GM18519 (cell line): ENCODE data around the gene GET3.
"Not testable (repeated sequence)": the region's sequence is repeated elsewhere in the genome, so short reads cannot be mapped to it uniquely, and the experiment has no call there.

Experiments used
- ATAC-seq: cut with Tn5 transposase; IDR thresholded peaks from one replicate; pipeline ENCODE4 v1.9.1; 2021; ENCODE audit warnings: mild to moderate bottlenecking, moderate library complexity; ENCODE audit not compliant: unreplicated experiment, low FRiP score

GET3 gene

DNA sequence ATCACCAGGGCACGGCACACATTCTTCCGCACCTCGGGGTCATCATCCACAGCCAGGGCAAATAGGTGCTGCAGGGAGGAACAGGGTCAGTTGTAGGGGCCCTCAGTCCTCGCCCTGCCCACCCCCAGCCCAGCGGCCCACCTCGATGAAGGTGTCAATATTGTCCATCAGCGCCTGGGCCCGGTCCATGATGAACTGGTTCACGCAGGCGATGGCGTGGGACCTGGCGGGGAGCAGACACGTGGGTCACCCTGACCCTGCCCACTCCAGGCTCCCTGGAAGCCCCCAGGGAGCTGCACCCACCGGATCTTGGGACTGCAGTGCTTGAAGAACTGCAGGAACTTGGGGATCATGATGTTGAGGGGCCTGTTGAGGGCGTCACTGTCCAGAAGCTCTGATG lies 22.2 kb upstream of the GET3 start:
- no peak for ATAC-seq

DNA sequence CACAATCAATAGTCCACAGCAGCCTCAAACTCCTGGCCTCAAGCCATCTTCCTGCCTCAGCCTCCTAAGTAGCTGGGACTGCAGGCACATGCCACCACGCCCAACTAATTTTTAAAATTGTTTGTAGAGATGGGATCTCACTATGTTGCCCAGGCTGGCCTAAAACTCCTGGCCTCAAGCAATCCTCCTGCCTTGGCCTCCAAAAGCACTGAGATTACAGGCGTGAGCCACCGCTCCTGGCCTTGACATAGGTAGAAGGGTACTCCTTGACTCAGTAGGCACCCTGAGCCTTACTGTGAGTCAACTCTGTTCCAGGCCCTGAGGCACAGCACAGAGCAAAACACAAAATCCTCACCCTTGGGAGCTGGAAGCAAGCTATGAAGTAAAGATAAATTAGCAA lies 21.4 kb upstream of the GET3 start:
- no peak for ATAC-seq

DNA sequence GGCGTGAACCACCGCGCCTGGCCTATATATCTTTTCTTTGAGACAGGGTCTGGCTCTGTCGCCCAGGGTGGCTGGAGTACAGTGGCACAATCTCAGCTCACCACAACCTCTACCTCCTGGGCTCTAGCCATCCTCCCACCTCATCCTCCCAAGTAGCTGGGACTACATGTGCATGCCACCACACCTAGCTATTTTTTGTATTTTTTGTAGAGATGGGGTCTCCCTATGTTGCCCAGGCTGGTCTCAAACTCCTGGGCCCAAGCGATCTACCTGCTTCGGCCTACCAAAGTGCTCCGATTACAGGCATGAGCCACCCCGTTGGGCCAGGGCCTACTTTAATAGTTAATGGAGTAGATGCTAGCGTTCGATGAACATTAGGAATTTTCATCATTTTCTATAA lies 17.0 kb upstream of the GET3 start:
- ATAC-seq = no peak

DNA sequence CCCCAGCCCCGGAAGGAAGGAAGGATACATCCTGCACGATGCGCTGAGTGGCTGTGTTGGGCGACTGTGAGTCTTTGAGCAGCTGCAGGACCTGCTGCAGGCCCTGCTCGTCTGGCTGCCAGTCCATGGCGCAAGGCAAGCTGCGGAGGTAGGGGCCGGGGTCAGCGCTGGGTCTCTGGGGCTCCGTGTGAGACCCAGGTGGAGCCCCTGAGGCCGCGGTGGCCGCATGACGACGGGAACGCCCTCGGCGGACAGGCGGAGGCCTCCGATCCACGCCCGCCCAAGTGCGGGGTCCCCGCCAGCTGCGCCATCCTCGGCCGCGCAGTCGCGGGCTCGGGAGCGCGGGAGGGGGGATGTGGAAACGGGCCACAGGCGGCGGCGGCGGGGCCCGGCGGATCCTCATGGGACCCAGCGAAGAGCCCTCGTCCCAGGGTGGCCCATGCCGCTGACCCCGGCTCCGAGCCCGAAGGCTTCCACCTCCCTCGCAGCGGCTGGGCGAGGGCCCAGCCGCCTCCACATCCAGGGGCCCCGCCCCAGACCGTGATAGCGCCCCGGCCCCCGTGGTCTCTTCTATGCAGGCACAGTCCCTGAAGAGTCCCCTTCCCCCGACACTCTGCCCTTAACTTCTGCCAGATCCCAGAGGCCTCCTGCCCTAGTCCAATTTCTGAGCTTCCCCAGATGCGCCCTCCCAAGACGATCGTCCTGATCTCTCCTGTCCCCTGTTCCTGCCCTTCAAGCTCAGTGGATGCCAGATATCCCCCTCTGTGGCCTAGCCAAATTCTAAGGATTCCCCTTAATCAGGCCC lies 16.2 kb upstream of the GET3 start:
- ATAC-seq = no peak

DNA sequence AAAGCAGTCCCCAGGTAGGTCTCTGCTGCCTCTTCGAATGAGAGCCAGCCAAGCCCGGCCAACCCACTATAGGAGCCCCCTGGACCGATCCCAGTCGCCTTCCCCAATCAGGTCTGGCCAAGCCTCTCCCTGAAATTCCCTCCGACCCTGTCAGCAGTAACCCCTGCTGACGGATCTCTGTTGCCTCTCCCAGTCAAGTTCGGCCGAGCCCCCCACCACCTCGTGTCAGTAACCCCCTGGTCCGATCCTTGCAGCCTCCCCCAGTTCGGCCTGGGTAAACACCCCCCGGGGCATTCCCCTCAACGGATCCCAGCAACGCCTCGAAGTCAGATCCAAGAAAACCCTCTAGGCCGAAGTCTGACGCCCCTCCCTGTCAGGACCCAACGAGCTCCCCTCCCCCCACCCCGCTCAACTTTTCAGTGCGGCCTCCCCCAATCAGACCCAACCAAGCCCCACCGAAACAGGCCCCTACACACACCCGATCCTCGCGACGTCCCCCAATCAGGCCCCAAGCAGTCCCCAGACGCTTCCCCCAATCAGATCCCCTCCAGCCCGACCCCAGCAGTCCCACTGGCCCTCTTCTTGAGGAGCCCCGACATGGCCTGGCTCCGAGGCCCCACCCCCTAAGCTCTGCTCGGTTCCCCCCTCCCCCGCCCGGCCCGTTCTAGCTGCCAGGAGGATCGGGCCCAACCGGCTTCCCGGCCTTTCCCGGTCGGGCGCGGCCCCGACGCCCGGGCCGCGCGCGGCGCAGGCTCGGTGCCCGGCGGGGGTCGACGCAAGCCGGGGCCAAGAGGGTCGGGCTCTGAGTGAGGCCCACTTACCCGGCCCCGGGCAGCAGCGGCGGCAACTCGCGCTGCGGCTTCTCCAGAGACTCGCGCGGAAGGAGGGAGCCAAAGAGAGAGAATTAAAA lies 15.4 kb upstream of the GET3 start:
- no peak for ATAC-seq

DNA sequence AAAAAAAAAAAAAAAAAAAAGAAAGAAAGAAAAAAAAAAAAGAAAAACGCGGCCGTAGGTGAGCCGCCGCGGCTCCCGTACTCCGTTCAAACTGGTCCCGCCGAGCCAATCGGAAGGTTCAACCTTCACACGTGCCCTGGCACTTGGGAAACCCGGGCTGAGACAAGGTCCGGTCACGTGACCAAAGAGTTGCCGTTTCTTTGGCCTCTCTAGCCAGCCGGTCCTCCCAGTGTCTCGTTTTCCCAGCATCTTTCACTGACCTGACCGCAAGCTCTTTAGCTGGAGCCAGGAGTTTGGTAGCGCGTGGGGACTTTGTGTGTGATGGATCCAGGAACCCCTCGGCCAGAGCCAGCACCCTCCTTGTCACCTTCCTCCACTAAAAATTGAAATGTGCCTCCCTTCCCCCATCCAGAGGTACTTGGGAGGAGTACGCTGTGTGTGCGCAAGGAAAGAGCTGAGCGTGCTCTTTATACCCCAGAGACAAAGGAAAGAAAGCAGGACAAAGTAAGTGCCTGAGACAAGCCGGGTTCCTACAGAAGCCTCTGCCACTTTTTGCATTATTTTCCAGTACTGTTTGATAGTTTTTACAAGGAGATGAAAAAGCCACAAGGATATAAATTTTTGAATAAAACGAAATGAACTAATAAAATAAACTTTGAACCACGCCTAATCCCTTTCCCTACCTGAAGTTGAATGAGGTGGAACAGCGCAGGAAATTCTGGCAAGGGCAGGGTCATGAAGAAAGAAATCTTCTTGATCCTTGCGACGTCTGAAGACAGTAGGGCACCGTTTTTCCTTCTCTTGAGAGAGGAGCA lies 14.5 kb upstream of the GET3 start:
- ATAC-seq = no peak

DNA sequence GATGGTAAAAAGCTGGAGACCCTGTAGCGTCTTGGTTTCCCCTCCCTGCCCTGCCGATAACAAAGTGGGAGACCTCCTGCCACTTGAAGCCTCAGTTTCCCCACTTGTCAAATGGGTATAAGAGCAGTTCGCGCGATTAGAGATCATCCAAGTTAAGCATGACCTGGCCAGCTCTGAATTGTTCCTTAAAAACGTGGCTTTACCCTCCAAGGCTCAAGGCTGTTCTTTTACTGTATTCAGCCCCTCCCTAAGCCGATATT lies 14.0 kb upstream of the GET3 start:
- no peak for ATAC-seq

DNA sequence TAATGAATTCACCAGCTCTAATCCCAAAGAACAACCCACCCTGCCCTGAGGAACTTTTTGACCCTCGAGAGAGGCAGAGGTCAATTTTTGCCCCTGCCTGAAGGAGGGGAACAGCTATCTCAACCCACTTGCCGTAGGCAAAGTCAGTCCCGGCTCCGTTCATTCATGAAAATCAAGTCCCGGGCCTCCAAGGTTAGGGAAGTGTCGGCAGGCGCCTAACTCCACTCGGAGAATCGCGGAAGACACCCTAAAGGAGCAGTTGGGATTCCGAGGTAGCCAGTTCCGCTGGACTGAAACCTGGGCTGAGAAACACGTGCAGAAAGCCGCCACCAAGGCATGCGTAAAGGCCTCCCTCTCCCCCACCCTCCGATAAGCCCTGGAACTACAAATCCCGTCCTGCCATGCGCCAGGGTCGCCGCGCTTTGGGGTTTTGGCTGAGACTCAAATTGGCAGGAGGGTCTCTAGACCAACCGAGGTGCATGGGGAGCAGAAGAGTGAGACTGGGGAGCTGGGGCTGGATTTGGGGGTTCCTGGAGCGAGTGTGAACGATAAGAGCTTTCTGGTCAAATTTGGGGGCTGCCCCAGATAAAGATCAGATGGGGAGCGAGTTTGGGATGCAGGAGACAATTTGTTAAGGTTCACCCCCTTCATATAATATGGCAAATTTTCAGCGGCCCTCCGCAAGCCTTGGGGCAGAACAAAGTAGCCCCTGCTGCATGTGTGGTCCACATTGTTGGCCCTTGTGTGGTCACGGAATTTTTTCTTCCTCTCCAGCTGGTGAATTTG lies 13.5 kb upstream of the GET3 start, which contains the start of gene TNPO2:
TSS of gene TNPO2 (minus strand) at position 292 of the 786 bp plus-strand sequence. CDS start 2,955 bp downstream, outside the sequence.
- no peak for ATAC-seq

DNA sequence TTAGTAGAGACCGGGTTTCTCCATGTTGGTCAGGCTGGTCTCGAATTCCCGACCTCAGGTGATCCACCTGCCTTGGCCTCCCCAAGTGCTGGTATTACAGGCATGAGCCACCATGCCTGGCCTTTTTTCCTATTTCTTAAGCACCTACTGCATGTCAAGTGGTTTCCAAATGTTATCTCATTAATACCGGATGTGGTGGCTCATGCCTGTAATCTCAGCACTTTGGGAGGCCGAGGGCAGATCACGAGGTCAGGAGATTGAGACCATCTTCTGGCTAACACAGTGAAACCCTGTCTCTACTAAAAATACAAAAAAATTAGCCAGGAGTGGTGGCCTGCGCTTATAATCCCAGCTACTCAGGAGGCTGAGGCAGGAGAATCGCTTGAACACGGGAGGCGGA lies 11.7 kb upstream of the GET3 start:
- not testable (repeated sequence) for ATAC-seq

DNA sequence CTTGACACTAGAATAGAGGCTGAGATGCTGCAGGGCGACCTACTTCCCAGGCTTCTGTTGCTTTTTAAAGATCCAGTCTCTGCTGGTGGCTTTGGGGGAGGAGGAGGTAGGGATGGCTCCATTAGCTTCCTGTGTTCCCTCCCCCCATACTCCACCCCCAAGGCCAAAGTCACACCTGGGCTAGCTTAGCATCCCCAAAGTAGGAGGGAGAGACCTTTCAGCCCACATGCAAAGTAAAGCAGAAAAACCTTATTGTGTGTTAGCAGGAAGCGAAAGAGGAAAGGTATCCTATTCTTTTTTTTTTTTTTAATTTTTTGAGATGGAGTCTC lies 10.3 kb upstream of the GET3 start:
- ATAC-seq = no peak

DNA sequence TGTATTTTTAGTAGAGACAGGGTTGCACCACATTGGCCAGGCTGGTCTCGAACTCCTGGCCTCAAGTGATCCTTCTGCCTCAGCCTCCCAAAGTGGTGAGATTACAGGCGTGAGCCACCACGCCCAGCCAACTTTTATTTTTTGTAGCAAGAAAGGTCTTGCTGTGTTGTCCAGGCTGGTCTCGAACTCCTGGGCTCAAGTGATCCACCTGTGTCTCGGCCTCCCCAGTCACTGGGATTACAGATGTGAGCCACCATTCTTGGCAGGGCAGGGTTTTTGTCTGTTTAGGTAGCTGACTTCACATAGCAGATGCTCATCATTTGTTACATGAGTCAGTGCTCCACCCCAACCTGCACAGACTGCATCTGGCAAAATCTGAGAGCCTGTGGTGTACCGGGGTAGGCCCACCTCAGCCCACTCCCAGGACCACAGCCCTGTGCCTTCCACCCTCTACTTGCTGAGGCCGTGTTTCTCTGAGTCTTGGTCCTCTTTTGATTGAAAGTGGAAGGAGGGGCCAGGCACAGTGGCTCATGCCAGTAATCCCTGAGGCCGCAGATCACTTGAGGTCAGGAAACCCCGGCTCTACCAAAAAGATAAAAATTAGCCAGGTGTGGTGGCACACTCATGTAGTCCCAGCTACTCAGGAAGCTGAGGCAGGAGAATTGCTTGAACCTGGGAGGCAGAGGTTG lies 9.4 kb upstream of the GET3 start:
- ATAC-seq = no peak

DNA sequence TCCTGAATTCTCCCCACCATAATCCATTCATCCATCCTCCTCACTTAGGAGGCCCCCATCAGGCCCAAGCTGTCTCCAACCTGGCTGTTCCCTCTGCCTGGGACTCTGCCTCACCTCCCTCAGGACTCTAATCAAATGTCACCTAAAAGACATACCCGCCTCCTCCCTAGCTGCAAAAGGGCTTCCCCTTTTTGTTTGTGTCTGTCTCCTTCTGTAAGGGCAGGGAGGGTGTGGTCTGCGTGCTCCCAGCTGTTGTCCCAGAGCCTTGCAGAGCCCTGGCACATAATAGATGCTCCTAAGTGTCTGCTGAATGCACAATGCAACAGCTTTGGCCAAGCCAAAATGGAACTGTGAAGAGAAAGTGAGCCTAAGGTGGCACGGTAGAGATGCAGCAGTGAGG lies 7.2 kb upstream of the GET3 start:
- ATAC-seq = no peak

DNA sequence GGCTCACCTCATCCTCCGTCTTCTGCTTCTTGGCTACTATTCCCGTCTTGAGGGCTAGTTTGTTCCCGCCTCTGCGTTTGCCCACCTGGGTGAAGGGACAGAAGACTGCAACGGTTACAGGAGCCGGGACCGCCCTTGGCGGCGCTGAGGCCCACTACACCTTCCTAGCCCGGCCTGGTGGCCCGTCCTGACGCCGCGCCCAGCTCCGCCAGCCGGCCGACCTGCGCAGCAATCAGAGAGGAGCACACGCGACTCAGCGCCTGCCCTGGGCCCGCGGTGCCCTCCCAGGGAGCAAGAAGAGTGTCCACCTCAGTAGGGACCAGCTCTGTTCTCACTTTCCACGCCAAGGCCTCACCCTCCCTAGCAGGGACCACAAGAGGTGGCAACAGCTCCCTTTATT lies 6.0 kb upstream of the GET3 start:
- ATAC-seq = no peak

DNA sequence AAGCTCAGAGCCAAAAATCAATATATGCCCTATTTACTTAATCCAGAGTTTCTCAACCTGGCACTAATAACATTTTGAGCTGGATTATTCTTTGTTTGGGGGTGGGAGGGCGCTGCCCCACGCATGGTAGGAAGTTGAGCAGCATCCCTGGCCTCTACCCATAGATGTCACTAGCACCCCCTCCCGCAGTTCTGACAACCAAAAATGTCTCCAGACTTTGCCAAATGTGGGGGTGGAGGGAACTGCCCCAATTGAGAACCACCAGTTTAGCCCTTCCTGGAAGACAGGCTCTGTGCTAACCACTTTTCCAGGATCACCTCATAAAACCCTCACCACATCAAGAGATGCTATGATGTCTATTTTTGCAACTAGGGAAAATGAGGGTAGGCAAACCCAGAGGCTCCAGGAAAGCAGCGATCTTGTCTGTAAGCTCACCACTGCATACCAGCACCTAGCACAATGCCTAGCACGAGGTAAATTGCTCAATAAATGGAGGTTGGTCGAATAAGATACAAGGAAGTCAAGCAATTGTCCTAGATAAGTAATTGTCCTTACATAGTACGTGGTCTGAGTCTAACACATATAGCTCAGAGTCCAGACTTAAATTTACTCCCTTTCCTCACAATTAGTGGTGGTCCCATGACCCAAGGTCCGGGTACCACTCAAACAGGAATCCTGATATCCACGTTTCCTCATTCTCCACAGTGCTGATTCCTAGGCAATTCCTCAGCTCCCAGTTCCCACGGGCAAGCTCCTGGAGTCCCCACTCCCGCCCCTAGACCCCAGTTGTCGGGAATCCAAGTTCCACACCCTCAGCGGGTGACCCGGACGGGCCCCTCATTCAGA lies 3.7 kb upstream of the GET3 start:
- no peak for ATAC-seq

DNA sequence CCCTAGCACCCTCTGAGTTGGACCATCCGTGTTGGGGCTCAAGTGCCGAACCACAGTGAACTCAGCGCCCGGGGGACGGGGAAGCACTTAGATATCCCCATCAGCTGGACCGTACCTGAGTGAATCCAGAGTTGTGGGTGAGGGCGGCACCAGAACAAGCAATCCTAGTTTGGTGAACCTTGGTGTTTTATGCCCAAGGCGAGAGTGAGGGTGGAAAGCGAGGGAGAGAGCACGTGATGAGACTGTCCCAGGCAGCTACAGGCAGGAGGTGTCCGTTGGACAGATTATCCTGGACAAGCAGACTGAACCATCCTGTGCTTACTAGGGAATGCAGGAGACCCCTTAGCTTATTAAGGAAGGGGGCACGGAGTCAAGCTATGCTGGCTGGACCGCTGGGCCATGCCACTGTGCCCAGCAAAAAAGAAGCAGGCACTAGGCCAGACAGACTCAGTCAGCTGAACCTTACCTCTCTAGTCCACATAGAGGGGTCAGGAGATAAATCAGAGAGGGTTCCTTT lies 596 bp downstream of the GET3 start:
- no peak for ATAC-seq

DNA sequence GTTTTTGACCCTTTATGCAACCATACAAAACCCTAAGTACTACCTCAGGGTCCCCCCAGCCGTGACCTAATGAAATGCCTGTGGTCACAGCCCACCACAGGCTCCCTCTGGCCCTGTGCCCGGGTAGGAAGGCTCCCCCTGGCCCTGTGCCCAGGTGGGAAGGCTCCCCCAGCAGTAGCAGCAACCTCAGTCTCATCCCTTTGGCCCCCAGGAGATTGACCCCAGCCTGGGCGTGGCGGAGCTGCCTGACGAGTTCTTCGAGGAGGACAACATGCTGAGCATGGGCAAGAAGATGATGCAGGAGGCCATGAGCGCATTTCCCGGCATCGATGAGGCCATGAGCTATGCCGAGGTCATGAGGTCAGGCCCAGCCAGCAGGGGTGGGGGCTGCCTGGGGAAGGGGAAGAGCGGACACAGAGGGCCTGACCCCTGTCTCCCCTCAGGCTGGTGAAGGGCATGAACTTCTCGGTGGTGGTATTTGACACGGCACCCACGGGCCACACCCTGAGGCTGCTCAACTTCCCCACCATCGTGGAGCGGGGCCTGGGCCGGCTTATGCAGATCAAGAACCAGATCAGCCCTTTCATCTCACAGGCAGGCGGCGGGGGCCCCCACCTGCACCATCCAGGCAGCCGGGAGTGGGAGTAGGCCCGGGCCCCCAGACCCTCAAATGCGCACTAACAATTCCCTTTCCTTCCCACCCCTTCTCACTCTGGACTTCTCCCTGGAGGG lies 8.0 kb downstream of the GET3 start:
- ATAC-seq = no peak

DNA sequence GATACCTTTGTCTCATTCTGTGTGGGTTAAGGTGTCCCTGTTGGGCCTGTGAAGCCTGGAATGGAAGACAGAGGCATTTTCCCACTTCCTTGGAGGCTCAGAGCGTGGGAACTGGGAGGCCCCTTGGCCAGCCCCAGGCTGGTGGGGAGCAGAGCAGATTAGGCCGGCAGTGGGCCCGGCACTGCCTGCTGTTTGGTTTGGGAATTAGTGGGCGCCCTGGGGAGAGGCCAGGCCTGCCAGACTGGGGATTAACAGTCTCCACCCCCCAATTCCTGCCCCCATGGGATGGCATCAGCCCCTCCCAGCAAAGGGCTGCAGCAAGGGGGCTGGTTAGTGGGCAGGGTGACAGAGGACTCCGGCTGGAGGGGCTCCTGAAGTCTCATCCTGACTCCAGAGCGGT lies 11.2 kb downstream of the GET3 start:
- no peak for ATAC-seq

DNA sequence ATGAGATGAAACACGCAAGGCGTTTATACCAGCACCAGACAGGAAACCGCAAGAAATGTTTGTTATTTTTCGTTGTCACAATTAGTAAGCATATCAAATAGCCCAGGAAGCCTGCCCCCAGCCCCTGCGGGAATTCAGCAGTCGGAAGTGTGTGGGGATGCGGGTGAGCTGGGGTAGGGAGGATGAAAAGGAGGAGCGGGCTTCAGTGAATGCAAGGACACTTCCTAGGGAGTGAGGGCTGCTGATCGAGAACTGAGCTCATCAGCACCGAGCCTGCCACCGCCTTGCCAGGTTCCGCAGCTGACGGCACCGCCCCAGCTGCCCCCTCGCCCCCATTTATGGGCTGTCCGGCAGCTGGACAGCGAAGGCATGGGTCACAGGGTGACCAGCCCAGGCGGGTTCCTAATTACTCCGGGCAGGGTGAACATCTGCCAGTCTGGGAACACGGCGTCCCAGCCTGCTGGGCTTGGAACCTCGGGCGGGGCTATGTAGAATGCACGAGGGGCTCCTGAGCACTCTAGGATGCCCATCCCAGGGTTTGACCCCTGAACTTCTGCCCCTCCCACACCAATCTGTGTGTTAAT lies 12.7 kb downstream of the GET3 start:
- no peak for ATAC-seq
